B cell (primary cell): Measurements from ENCODE around the gene TIMP2. TPM values are rescaled to one million over a fixed set of nuclear protein-coding genes. Genes with fewer than 3 reads are reported as not detected.

Source experiments
- ATAC-seq: fragments of 200-7000 bp; cut with Tn5 transposase; one replicate; pipeline ENCODE4 v1.10.0; 2021; ENCODE audit warnings: low read depth, mild to moderate bottlenecking, moderate number of reproducible peaks, moderate library complexity
- CTCF ChIA-PET: fragments of 350-600 bp; sonication (Branson Sonifier 250); formaldehyde crosslinking; loops from one replicate; lab custom pipeline; 2021; ENCODE audit warnings: antibody characterized with exemption, inconsistent platforms; lab: Charles Lee
- POLR2A ChIA-PET: fragments of 350-600 bp; sonication (Branson Sonifier 250); formaldehyde crosslinking; loops from one replicate; lab custom pipeline; 2021; ENCODE audit warnings: antibody characterized with exemption; lab: Charles Lee
- DNase-seq: peaks from one replicate; pipeline ENCODE4 v3.0.0; 2013
- H2AFZ ChIP-seq: 2 replicates; pipeline ENCODE4 v1.6.1; 2012; ENCODE audit warnings: mild to moderate bottlenecking, low read depth, low read length; ENCODE audit not compliant: insufficient read depth, poor library complexity, severe bottlenecking
- H3K27ac ChIP-seq, 2 donors: 1 replicate in 1 of 2; 2 replicates in 1 of 2; pipeline ENCODE4 v1.5.1; 2012 to 2013; ENCODE audit warnings: low read length in 2 of 2, mild to moderate bottlenecking in 2 of 2, moderate library complexity in 1 of 2
- H3K27me3 ChIP-seq, 4 experiments: fragments of 200-600 bp in 1 of 4; sonication (generic) in 1 of 4; replicated peaks in 1 of 4; 1 replicate in 2 of 4; 2 replicates in 2 of 4; pipeline versions ENCODE4 v1.6.1 to v1.7.0; 2013 to 2016; ENCODE audit warnings: low read length in 3 of 4, mild to moderate bottlenecking in 2 of 4, mixed read lengths in 1 of 4, moderate library complexity in 1 of 4; ENCODE audit not compliant: insufficient read depth in 4 of 4, control insufficient read depth in 3 of 4; ENCODE audit errors: control extremely low read depth in 1 of 4
- H3K36me3 ChIP-seq, 2 experiments: replicated peaks in 1 of 2; 1 replicate in 1 of 2; 2 replicates in 1 of 2; pipeline versions ENCODE4 v1.6.1 to v1.7.1; 2013; ENCODE audit warnings: low read length in 1 of 2; ENCODE audit not compliant: insufficient read depth in 2 of 2, control insufficient read depth in 1 of 2; ENCODE audit errors: control extremely low read depth in 1 of 2, extremely low read depth in 1 of 2
- H3K4me1 ChIP-seq, 2 donors: fragments of 200-600 bp in 1 of 2; sonication (generic) in 1 of 2; 1 replicate in 1 of 2; 2 replicates in 1 of 2; pipeline versions ENCODE4 v1.5.1 to v1.6.1; 2013 to 2017; ENCODE audit warnings: low read length in 2 of 2; ENCODE audit not compliant: control insufficient read depth in 2 of 2, insufficient read depth in 2 of 2
- H3K4me2 ChIP-seq: replicated peaks from 2 replicates; pipeline ENCODE3; 2012; ENCODE audit warnings: mild to moderate bottlenecking, low read depth, low read length; ENCODE audit not compliant: poor library complexity, severe bottlenecking
- H3K4me3 ChIP-seq, 5 experiments: fragments of 200-600 bp in 1 of 5; sonication (generic) in 1 of 5; 1 replicate in 3 of 5; 2 replicates in 2 of 5; pipeline versions ENCODE4 v1.5.1 to v1.7.0; 2011 to 2016; ENCODE audit warnings: low read length in 4 of 5, mild to moderate bottlenecking in 4 of 5, low read depth in 2 of 5, control low read depth in 1 of 5, moderate library complexity in 1 of 5; ENCODE audit not compliant: insufficient read depth in 1 of 5; ENCODE audit errors: control extremely low read depth in 1 of 5, extremely low read depth in 1 of 5
- H3K79me2 ChIP-seq: fragments of 200-600 bp; sonication (generic); one replicate; pipeline ENCODE4 v1.6.0; 2016; ENCODE audit warnings: low read length; ENCODE audit not compliant: control insufficient read depth, insufficient read depth
- H3K9ac ChIP-seq: fragments of 200-600 bp; sonication (generic); 2 replicates; pipeline ENCODE4 v1.6.1; 2017; ENCODE audit warnings: mild to moderate bottlenecking, low read length, moderate library complexity
- H3K9me3 ChIP-seq, 3 donors: one replicate each; pipeline versions ENCODE4 v1.6.1 to v1.7.1; 2013; ENCODE audit warnings: low read length in 2 of 3; ENCODE audit not compliant: control insufficient read depth in 2 of 3, insufficient read depth in 1 of 3; ENCODE audit errors: control extremely low read depth in 1 of 3
- H4K20me1 ChIP-seq: 2 replicates; pipeline ENCODE4 v1.6.0; 2012; ENCODE audit warnings: mild to moderate bottlenecking, low read length; ENCODE audit not compliant: insufficient read depth, control insufficient read depth, poor library complexity, severe bottlenecking
- H3K27ac Mint-ChIP-seq: one replicate; pipeline ENCODE4 v1.8.0; 2021; ENCODE audit warnings: mixed read lengths
- H3K27me3 Mint-ChIP-seq: one replicate; pipeline ENCODE4 v1.8.0; 2021; ENCODE audit warnings: mixed read lengths
- H3K4me1 Mint-ChIP-seq: one replicate; pipeline ENCODE4 v1.8.0; 2021; ENCODE audit warnings: mixed read lengths
- H3K4me3 Mint-ChIP-seq: one replicate; pipeline ENCODE4 v1.8.0; 2021; ENCODE audit warnings: mixed read lengths
- H3K9me3 Mint-ChIP-seq: one replicate; pipeline ENCODE4 v1.8.0; 2022; ENCODE audit warnings: mixed read lengths; ENCODE audit not compliant: insufficient read depth
- EZH2 ChIP-seq: IDR thresholded peaks from 2 replicates; pipeline ENCODE4 v1.6.1; 2012; ENCODE audit warnings: borderline replicate concordance, low read depth, mild to moderate bottlenecking, moderate library complexity, low read length; ENCODE audit not compliant: insufficient read depth, poor library complexity, severe bottlenecking
- WGBS: methylation state at CpG from one replicate; pipeline ENCODE4 v1.1.5; 2013; ENCODE audit warnings: missing lambda C conversion rate; ENCODE audit not compliant: insufficient coverage; 5-methylcytosine and 5-hydroxymethylcytosine counted together
- intact Hi-C: fragments of 100-400 bp; cut with micrococcal nuclease; formaldehyde crosslinking; loops from one replicate; pipeline ENCODE4 v1.10.0; 2022
- polyA plus RNA-seq: library from polyadenylated mRNA; depleted of rRNA; stranded (reverse); fragments of >200 nt; gene quantifications from 2 replicates; pipeline ENCODE4 v1.2.3, GENCODE V29; 2012
- total RNA-seq, 2 donors: library from RNA; stranded (reverse); fragments of 120-200 nt in 1 of 2; gene quantifications; 1 replicate in 1 of 2; 2 replicates in 1 of 2; pipeline versions ENCODE4 v1.2.3 to v1.2.4, GENCODE V29; 2013 to 2022
- TF ChIP-seq, protein P1 (sequence below): fragments of 200-600 bp; IDR thresholded peaks from one replicate; pipeline ENCODE4 v1.8.0; 2022; ENCODE audit warnings: antibody characterized with exemption, mild to moderate bottlenecking

The TIMP2 gene
- total and polyA plus RNA-seq, 2 donors (not counting 1 experiment from before 2014, with no cell fraction given): 4.8 to 10.0 TPM

DNA sequence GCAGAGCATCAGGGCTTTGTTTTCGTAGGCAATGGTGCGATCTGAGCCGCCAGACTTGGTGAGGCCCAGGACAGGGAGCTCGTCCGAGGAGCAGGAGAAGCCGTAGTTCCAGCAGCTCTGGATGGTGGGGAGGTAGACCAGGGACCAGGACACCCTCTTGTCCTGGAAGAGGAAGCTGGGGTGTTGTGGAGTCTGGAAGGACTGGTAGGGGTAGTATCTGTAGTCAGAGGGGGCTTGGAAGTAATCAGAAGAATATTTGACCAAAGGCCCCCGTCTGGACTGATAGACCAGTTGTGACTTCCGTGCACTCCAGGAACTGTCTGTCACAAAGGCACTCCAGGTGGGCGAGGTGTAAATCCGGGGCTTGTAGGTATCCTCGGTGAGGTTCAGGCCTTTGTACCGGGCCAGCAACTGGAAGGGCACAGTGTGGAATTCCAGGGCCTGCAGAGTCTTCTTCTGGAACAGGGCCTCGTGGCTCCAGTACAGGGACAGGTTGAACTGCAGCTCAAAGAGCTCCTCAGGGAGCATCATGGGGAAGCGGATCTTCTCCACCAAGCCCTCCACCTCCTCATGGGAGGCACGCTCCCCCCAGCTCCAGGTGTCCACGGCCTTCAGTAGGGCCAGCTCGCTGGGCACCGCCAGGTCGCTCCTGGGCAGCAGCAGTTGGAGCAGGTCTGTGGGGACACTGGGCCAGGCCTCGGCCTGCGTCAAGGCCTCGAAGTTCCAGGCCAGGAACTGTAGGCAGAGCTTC, 46.7 kb upstream of the TIMP2 start:
- Histone ChIP-seq H3K9me3 (peaks cover 0 to 3% (median 0%) of the 10 kb centered on the region in 3 donors), H3K36me3 (no peaks in the 10 kb centered on the region), H3K79me2 (no peaks in the 10 kb centered on the region), H3K9ac (no peak overlapping the region), H3K4me3 (no peak overlapping the region), H3K4me1 (peaks cover 7 to 21% of the 10 kb centered on the region in 2 donors), H3K27me3 (no peaks in the 10 kb centered on the region), H4K20me1 (no peaks in the 10 kb centered on the region), H3K27ac (no peak overlapping the region), H2AFZ (no peak overlapping the region), H3K4me2 (peak overlapping the region; percentile 37)
- 89% methylated on average over 22 of the region's 22 CpGs for WGBS
- intact Hi-C loops: loop anchor here (1.0 kb wide), 1 partner anchor 131 kb away; no protein-coding TSS in a partner anchor
- no peak overlapping the region for H3K4me3 Mint-ChIP-seq
- CTCF ChIA-PET: interaction anchor here (0.6 to 7.1 kb wide), 17 partner anchors 10 to 526 kb away, joined by 3 to 119 read pairs (median 4); no protein-coding TSS in a partner anchor
- H3K9me3 Mint-ChIP-seq: no peaks in the 10 kb centered on the region
- DNase-seq: no peak
- H3K27me3 Mint-ChIP-seq: peaks cover 3% of the 10 kb centered on the region
- TF ChIP-seq EZH2: no peak
- TF ChIP-seq, protein P1, sequence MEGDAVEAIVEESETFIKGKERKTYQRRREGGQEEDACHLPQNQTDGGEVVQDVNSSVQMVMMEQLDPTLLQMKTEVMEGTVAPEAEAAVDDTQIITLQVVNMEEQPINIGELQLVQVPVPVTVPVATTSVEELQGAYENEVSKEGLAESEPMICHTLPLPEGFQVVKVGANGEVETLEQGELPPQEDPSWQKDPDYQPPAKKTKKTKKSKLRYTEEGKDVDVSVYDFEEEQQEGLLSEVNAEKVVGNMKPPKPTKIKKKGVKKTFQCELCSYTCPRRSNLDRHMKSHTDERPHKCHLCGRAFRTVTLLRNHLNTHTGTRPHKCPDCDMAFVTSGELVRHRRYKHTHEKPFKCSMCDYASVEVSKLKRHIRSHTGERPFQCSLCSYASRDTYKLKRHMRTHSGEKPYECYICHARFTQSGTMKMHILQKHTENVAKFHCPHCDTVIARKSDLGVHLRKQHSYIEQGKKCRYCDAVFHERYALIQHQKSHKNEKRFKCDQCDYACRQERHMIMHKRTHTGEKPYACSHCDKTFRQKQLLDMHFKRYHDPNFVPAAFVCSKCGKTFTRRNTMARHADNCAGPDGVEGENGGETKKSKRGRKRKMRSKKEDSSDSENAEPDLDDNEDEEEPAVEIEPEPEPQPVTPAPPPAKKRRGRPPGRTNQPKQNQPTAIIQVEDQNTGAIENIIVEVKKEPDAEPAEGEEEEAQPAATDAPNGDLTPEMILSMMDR: no peak
- H3K4me1 Mint-ChIP-seq: peaks cover 9% of the 10 kb centered on the region
- ATAC-seq: no peak
- POLR2A ChIA-PET: interaction anchor here (0.5 to 0.8 kb wide), 3 partner anchors 46 to 153 kb away, joined by 3 to 21 read pairs (median 4); partner anchors contain the start of gene TIMP2
- H3K27ac Mint-ChIP-seq: no peak overlapping the region
